Stimulated activated effector memory CD8-positive, alpha-beta T cell treated with anti-CD3 and anti-CD28 coated beads, Interleukin-12 subunit alpha, Interleukin-12 subunit beta, amount 100 ng/mL, for 72 hours (primary cell): ENCODE results near the gene PSD.
A peak's percentile ranks its signal among the peaks of the same experiment; 100 is the strongest.

ENCODE experiments used
- ATAC-seq: fragments of 150-1000 bp; cut with Tn5 transposase; 2 replicates; pipeline ENCODE4 v1.10.0; 2021
- DNase-seq, 2 donors: peaks; one replicate each; pipeline ENCODE4 v3.0.0; 2021 to 2022; ENCODE audit warnings: low spot score in 2 of 2
- H3K27ac Mint-ChIP-seq: one replicate; pipeline ENCODE4 v1.8.0; 2022; ENCODE audit warnings: mild to moderate bottlenecking, mixed read lengths
- H3K36me3 Mint-ChIP-seq: one replicate; pipeline ENCODE4 v1.8.0; 2022; ENCODE audit warnings: mild to moderate bottlenecking, mixed read lengths
- H3K4me1 Mint-ChIP-seq: one replicate; pipeline ENCODE4 v1.8.0; 2022; ENCODE audit warnings: mixed read lengths
- H3K4me3 Mint-ChIP-seq: one replicate; pipeline ENCODE4 v1.8.0; 2022; ENCODE audit warnings: mild to moderate bottlenecking, mixed read lengths
- H3K9me3 Mint-ChIP-seq: one replicate; pipeline ENCODE4 v1.8.0; 2022; ENCODE audit warnings: mixed read lengths

Gene PSD

DNA sequence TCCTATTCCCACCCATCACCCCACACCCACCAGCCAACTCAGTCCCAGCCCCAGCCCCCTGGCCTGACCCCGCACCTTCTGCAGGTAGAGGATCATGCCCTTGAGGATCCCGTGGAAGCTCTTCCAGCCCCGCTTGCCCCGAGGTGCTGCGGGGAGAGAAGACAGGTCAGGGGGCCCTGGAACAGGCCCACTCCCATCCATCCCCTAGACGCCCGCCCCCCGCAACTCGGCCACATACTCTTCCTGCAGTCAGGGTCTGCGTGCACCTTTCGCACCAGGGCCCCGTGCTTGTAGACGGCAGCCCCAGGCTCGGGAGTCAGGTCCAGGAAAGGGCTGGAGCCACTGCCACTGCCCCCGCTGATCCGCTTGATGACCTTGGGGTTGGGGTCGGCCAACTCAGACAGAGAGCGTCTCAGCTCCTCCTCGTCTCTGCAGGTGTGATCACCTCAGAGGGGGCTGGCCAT is 13.4 kb downstream of the PSD start:
- Mint-ChIP-seq H3K4me1 (peaks cover 40% of the 10 kb centered on the region), H3K4me3 (no peak overlapping the region), H3K9me3 (no peaks in the 10 kb centered on the region), H3K27ac (peak overlapping the region; percentile 84), H3K36me3 (peaks cover 81% of the 10 kb centered on the region)
- no peak for ATAC-seq
- DNase-seq = no peak

DNA sequence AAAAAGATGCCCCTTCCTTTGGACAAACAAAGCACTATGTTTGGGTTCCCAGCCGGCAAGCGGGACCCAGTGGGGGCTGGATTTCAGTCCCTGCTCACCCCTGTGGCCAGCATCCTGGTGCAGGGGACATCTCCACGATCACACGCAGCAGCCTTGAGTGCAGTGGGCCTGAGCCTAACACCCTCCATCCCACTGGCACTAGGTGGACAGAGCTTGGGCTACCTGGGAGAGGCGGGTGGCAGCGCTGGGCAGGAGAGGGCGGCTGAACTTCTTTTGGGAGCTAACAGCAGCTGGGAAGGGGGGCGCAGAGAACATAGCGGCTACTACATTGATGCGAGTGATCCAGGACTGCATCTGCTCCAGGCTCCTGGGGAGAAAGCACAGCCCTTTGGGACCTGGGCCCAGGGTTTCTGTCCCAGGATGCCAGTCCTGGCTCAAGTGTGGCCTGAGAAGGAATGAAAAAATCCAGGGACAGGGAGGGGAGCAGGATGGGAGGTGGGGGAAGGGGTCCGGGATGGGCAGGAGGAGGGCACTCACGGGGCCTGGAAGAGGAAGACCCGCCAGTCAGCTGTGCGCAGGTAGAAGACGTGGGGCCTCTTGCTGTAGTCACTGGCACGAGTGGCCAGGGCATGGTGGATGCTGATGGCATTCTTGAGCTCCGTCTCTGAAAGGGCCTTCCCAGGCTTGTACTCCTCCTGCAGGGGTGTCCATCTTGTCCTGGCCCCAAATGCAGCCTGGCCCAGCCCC is 14.1 kb downstream of the PSD start:
- Mint-ChIP-seq H3K9me3 (no peaks in the 10 kb centered on the region), H3K4me1 (peaks cover 37% of the 10 kb centered on the region), H3K27ac (peak overlapping the region; percentile 84), H3K36me3 (peaks cover 87% of the 10 kb centered on the region), H3K4me3 (no peak overlapping the region)
- DNase-seq = no peak
- ATAC-seq = no peak

DNA sequence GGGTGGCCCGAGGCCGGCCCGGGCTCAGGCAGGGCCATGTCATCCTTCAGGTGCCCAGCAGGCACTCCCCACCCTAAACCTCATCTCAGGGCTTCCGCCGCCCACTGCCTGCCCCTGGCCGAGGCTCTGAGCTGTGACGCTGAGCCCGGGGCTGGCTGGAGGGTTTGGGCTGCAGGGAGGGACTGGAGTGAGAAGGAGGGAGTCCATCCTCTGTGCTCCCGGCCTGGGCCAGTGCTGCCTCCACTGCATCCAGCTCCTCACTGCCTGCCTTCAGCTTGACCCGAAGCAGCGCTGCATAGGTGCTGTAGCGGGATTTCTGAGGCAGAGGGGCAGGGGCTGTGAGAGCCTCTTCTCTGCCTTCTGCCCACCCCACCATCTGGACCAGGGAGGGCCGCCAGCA is 15.5 kb downstream of the PSD start:
- no peak for DNase-seq
- H3K4me1 Mint-ChIP-seq = peaks cover 38% of the 10 kb centered on the region

DNA sequence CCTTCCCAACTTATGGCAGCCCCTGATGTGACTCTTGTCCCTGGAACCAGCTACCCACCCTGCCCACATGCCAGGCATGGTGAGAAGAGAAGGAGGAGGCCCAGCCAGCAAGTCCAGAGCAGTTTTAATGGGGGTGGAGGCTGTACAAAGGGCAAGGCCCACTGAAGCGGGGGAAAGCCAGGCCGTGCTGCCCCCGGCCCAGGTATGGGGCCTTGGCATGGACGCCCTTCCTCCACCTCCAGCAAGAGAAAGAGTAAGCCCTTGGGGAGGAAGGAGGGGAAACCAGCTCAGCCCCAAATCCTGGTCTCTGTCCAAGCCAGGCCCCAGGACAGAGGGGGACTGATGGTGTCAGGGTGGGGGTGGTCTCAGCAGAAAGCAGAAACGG is 16.1 kb downstream of the PSD start:
- Mint-ChIP-seq H3K9me3 (no peaks in the 10 kb centered on the region), H3K27ac (peak overlapping the region; percentile 60), H3K4me1 (peaks cover 38% of the 10 kb centered on the region), H3K4me3 (no peak overlapping the region), H3K36me3 (peaks cover 96% of the 10 kb centered on the region)
- DNase-seq (no peak), ATAC-seq (no peak)

More for the DNA sequence above, 15.5 kb downstream of the PSD start:
- Mint-ChIP-seq H3K27ac (no peak overlapping the region), H3K4me3 (no peak overlapping the region), H3K9me3 (no peaks in the 10 kb centered on the region), H3K36me3 (peaks cover 96% of the 10 kb centered on the region)
- ATAC-seq = no peak

DNA sequence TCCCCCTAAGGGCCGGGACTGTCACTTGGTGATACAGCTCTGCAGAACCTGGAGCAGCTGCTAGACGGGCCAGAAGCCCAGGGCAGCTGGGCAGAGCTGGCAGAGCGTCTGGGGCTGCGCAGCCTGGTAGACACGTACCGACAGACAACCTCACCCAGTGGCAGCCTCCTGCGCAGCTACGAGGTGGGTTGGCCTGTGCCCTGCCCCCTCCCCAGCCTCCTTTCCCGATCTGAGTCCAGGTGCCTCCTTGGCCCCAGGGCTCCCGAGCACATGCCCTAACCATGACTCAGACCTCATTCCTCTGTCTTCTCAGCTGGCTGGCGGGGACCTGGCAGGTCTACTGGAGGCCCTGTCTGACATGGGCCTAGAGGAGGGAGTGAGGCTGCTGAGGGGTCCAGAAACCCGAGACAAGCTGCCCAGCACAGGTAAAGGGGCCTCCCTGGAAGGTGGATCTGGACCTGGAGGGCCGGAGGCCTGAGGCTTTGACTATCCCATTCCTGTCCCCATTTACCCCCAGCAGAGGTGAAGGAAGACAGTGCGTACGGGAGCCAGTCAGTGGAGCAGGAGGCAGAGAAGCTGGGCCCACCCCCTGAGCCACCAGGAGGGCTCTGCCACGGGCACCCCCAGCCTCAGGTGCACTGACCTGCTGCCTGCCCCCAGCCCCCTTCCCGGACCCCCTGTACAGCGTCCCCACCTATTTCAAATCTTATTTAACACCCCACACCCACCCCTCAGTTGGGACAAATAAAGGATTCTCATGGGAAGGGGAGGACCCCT is 16.7 kb downstream of the PSD start:
- Mint-ChIP-seq H3K9me3 (no peaks in the 10 kb centered on the region), H3K4me3 (no peak overlapping the region), H3K36me3 (peaks cover 96% of the 10 kb centered on the region), H3K27ac (peak overlapping the region; percentile 60), H3K4me1 (peaks cover 43% of the 10 kb centered on the region)
- DNase-seq (no peak), ATAC-seq (no peak)

DNA sequence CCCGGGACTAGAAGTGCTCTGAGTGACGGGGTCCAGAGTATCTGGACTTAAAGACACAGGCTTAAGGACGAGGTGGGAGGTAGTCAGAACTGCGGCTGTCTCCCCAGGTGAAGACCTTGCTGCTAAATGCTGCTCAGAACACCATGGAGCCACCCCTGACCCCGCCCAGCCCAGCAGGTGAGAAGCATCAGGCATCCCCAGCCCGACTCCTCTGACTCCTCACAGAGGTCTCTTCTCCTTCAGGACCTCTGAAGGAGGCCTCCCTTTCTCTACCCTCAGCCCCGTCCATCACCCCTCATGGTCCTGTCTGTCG is 17.3 kb downstream of the PSD start:
- Mint-ChIP-seq H3K4me1 (peaks cover 50% of the 10 kb centered on the region), H3K9me3 (no peaks in the 10 kb centered on the region), H3K36me3 (peaks cover 96% of the 10 kb centered on the region), H3K27ac (peak overlapping the region; percentile 23), H3K4me3 (no peak overlapping the region)
- ATAC-seq (no peak), DNase-seq (no peak)

DNA sequence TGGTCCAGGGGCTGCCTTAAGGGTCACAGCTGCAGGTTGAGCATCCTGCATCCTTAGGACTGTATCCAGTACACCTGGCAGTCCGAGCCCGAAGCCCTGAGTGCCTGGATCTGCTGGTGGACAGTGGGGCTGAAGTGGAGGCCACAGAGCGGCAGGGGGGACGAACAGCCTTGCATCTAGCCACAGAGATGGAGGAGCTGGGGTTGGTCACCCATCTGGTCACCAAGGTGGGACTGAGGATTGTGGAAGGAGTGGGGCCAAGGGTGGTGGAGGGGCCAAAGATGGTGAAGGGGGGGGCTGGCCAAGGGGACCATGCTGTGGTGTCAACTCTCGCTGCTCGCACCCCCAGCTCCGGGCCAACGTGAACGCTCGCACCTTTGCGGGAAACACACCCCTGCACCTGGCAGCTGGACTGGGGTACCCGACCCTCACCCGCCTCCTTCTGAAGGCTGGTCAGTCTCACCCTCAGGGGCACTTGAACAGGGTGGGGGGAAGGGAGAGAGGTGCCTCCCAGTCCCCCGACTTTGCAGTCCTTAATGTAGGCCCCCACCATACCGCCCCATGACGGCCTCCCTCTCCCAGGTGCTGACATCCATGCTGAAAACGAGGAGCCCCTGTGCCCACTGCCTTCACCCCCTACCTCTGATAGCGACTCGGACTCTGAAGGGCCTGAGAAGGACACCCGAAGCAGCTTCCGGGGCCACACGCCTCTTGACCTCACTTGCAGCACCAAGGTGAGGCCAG is 17.8 kb downstream of the PSD start:
- peak overlapping the region; percentile 92 for H3K27ac Mint-ChIP-seq
- no peak for DNase-seq

DNA sequence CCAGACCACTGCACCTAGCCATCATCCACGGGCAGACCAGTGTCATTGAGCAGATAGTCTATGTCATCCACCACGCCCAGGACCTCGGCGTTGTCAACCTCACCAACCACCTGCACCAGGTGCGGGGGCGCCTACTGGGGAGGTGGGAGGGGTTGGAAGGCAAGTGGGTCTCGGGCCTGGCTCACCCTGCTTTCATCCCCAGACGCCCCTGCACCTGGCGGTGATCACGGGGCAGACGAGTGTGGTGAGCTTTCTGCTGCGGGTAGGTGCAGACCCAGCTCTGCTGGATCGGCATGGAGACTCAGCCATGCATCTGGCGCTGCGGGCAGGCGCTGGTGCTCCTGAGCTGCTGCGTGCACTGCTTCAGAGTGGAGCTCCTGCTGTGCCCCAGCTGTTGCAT is 18.5 kb downstream of the PSD start:
- H3K4me1 Mint-ChIP-seq = peaks cover 44% of the 10 kb centered on the region
- no peak for ATAC-seq
- DNase-seq = no peak
- H3K4me3 Mint-ChIP-seq = peak overlapping the region; percentile 91
- H3K27ac Mint-ChIP-seq = peak overlapping the region; percentile 92
- peaks cover 92% of the 10 kb centered on the region for H3K36me3 Mint-ChIP-seq
- H3K9me3 Mint-ChIP-seq = no peaks in the 10 kb centered on the region

More for the DNA sequence above, 17.8 kb downstream of the PSD start:
- peaks cover 49% of the 10 kb centered on the region for H3K4me1 Mint-ChIP-seq
- no peak for ATAC-seq
- H3K4me3 Mint-ChIP-seq = no peak overlapping the region
- H3K36me3 Mint-ChIP-seq = peaks cover 96% of the 10 kb centered on the region
- no peaks in the 10 kb centered on the region for H3K9me3 Mint-ChIP-seq

DNA sequence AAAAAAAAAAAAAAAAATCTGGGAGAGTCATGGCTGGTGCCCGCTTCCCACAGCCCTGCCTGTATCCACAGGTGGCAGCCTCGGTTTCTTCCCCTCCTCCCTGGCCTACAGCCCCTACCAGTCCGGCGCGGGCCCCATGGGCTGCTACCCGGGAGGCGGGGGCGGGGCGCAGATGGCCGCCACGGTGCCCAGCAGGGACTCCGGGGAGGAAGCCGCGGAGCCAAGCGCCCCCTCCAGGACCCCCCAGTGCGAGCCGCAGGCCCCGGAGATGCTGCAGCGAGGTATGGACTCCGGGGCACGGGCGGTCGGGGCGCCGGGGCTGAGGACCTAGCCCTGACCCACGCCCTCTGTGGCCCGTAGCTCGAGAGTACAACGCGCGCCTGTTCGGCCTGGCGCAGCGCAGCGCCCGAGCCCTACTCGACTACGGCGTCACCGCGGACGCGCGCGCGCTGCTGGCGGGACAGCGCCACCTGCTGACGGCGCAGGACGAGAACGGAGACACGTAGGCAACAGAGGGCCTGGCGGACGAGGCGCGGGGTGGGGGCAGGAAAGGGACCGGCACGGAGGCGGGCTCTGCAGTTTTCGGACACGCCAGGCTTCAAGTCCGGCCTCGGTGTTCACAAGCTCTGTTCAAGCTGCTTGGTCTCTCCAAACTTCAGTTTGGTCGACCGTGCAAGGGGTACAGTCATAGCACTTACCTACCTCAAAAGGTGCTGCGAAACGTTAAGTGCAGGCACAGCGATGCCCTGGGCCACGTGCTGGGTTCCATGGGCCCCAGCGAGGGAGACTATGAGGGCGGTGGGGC is 19.2 kb downstream of the PSD start:
- Mint-ChIP-seq H3K27ac (peak overlapping the region; percentile 70), H3K4me1 (peaks cover 44% of the 10 kb centered on the region), H3K4me3 (peak overlapping the region; percentile 91), H3K36me3 (peaks cover 89% of the 10 kb centered on the region), H3K9me3 (no peaks in the 10 kb centered on the region)
- peak; percentile 71 for ATAC-seq
- peak; percentile 90 to 94 for DNase-seq

DNA sequence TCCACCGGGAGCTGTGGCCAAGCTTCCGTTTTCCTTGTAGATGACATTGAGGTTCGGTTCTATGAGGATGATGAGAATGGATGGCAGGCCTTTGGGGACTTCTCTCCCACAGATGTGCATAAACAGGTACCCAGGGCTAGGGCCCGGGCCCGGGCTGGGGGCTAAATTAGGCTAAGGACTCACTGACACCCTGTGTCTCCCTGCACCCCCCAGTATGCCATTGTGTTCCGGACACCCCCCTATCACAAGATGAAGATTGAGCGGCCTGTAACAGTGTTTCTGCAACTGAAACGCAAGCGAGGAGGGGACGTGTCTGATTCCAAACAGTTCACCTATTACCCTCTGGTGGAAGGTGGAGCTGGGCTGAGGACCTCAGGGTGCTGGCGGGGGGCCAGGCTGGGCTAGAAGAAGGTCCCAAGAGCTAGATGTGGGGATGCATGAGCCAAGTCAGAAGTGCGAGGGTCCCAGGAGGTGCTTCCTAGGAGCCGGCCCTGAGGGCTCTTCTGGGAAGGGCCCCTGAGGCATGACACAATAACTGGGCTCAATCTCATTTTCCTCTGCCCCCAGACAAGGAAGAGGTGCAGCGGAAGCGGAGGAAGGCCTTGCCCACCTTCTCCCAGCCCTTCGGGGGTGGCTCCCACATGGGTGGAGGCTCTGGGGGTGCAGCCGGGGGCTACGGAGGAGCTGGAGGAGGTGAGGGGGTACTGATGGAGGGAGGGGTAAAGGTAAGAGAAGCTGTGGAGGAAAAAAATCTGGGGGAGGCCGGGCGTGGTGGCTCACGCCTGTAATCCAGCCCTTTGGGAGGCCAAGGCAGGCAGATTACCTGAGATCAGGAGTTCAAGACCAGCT is 20.2 kb downstream of the PSD start:
- Mint-ChIP-seq H3K4me3 (peak overlapping the region; percentile 91), H3K9me3 (no peaks in the 10 kb centered on the region), H3K27ac (peak overlapping the region; percentile 78), H3K36me3 (peaks cover 86% of the 10 kb centered on the region), H3K4me1 (peaks cover 49% of the 10 kb centered on the region)
- DNase-seq = no peak
- ATAC-seq = no peak

DNA sequence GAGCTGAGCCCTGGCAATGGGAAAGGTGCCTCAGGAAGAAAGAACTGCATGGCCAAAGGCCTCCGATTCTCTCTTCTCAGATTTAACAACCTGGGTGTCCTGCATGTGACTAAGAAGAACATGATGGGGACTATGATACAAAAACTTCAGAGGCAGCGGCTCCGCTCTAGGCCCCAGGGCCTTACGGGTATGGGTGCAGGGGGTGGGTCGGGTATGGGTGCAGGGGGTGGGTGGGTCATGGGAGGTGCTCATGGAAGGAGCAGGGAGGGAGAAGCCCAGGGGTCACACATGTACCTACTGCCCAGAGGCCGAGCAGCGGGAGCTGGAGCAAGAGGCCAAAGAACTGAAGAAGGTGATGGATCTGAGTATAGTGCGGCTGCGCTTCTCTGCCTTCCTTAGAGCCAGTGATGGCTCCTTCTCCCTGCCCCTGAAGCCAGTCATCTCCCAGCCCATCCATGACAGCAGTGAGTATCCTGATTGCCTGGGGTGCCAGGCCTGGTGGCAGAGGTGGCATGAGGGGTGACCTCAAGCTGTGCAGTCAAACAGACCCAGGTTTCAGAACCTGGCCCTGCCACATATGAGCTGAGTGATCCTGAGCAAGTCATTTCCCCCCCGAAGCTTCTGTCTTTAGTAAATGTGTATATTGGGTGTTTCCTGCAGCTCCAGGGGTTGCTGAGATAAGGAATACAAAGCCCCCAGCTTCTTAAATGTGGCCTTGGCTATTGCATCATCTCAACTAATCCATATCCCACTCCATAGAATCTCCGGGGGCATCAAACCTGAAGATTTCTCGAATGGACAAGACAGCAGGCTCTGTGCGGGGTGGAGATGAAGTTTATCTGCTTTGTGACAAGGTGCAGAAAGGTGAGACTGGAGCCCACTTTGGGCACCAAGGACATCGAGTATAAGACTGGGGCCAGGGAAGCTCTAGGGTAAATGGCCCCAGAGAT is 21.1 kb downstream of the PSD start:
- Mint-ChIP-seq H3K9me3 (no peaks in the 10 kb centered on the region), H3K27ac (peak overlapping the region; percentile 98), H3K36me3 (peaks cover 82% of the 10 kb centered on the region), H3K4me1 (peaks cover 55% of the 10 kb centered on the region), H3K4me3 (peak overlapping the region; percentile 91)
- DNase-seq = no peak
- ATAC-seq = no peak

DNA sequence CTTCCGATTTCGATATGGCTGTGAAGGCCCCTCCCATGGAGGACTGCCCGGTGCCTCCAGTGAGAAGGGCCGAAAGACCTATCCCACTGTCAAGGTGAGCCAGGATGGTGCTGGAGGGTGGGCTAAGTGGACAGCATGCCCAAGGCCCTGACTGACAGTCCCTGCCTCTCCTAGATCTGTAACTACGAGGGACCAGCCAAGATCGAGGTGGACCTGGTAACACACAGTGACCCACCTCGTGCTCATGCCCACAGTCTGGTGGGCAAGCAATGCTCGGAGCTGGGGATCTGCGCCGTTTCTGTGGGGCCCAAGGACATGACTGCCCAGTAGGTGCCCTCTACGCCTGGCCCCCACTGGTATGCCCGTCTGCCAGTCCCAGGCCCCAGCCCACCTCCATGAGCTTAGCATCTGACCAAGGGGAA is 21.8 kb downstream of the PSD start:
- ATAC-seq = no peak
- Mint-ChIP-seq H3K4me1 (peaks cover 47% of the 10 kb centered on the region), H3K9me3 (no peaks in the 10 kb centered on the region), H3K27ac (peak overlapping the region; percentile 98), H3K36me3 (peaks cover 74% of the 10 kb centered on the region), H3K4me3 (peak overlapping the region; percentile 91)
- DNase-seq = no peak

DNA sequence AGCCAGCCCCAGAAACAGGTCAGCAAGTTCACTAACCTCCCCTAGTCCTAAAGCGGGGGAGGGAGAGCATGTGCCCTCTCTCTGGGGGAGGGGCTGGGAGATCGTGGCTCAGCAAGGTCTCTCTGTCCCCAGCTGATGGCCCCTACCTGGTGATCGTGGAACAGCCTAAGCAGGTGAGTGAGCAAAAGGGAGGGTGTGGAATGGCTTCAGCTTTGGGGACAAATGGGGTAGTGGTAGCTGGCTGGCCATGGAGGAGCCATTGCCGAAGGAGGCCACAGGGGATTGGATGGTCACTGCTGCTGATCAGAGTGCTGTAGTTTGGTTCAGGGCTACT is 22.3 kb downstream of the PSD start:
- DNase-seq = no peak
- no peaks in the 10 kb centered on the region for H3K9me3 Mint-ChIP-seq
- H3K4me1 Mint-ChIP-seq = peaks cover 47% of the 10 kb centered on the region
- no peak for ATAC-seq
- peak overlapping the region; percentile 98 for H3K27ac Mint-ChIP-seq
- H3K36me3 Mint-ChIP-seq = peaks cover 70% of the 10 kb centered on the region
- peak overlapping the region; percentile 91 for H3K4me3 Mint-ChIP-seq
